K562 treated with DMSO at 1 percent for 24 hours (cell line): ENCODE results near the gene CENPW. TPM values are rescaled to one million over a fixed set of nuclear protein-coding genes. Genes with fewer than 3 reads are reported as not detected.

ENCODE experiments used
- total RNA-seq: library from RNA; unstranded; fragments of 300-600 nt; gene quantifications from 2 replicates; pipeline ENCODE4 v1.2.3, GENCODE V29; 2022; ENCODE audit warnings: low read depth; ENCODE audit not compliant: insufficient read depth

Gene CENPW
- total RNA-seq = 30.3 and 43.6 TPM in 2 replicates

GRCh38 chr6:126339796-126340609 lies at the start of gene CENPW:
TSS of gene CENPW (plus strand) at chr6:126340115. CDS start at chr6:126340274, 159 bp downstream.

